Amygdala (tissue), 56 donors: ENCODE measurements around the gene MMD2.

ENCODE experiments used
- DNase-seq, 56 donors: peaks; one replicate each; lab custom pipeline; 2025; lab: John Stamatoyannopoulos, UW

MMD2 gene

GRCh38 chr7:4959893-4960292 lies 906 bp upstream of the MMD2 start:
- DNase-seq, result no peak

DNA sequence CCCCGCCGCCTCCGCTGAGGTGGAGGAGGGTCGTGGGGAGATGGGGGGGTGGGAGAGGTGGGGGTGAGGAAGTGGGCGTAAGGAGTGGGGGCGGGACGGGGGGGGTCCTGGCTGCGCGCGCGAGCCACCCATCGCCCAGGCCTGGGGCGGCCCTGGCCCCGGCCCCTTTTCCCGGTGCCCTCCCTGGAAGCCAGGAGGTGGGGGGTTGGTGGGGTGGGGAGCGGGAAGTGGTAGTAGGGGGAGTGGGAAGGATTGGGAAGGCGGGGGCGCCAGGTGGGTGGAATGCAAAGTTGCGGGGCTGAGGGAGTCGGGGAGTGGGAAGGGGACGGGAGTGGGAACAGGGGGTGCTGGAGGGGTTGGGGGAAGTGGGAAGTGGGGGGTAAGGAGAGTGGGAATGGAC lies 319 bp upstream of the MMD2 start:
- peak in 2 of 56 donors; percentile 20 to 49 for DNase-seq

GRCh38 chr7:4957847-4958476 lies 1.0 kb downstream of the MMD2 start:
- peak in 3 of 56 donors; percentile 9 to 45 (median 23) for DNase-seq

DNA sequence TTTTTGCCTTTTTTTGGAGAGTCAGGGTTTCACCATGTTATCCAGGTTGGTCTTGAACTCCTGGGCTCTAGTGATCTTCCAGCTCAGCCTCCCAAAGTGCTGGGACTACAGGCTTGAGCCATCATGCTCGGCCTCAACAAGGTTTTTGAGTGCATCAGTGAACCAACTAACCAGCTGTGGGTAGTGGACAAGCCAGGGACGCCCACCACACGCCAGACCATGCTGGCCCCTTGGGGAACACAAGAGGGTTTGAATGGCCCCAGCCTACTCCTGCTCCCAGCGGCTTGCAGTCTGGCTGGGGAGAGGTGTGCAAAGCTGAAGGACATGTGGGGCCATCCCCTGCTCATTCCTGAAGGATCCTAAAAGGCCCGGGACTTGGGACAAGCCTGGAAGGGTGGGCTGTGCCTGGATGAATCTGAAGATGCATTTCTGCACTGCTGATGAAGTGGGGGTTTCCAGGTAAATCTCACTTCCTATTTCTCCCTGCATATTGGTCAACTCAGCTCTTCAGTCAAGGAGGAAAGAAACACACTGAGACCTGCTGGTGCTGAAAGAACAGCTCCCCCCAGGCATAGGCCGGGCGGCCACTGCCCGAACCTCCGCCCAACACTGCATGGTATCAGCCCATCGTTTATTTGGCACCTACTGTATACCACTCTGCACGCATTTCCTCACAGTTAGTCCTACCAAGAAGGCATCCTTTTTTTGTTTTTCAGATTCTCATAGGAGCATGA lies 6.9 kb downstream of the MMD2 start:
- no peak for DNase-seq

GRCh38 chr7:4951304-4951703 lies 7.7 kb downstream of the MMD2 start:
- no peak for DNase-seq

DNA sequence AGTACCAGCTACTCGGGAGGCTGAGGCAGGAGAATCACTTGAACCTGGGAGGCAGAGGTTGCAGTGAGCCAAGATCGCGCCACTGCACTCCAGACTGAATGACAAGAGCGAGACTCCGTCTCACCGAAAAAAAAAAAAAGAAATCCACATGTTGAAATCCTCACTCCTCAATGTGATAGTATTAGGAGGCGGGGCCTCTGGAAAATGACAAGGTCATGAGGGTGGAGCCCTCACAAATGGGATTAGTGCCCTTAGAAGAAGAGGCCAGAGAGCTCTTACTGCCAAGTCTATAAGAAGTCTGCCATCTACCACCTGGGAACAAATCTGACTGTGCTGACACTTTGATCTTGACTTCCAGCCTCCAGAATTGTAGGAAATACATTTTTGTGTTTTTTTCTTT lies 10.6 kb downstream of the MMD2 start:
- no peak for DNase-seq

- DNase-seq, result no peak
Observed at GRCh38 chr7:4945949-4946348, 13.0 kb downstream of the MMD2 start.

GRCh38 chr7:4944939-4945338 lies 14.0 kb downstream of the MMD2 start:
- DNase-seq, result no peak

GRCh38 chr7:4943297-4943696 lies 15.7 kb downstream of the MMD2 start:
- DNase-seq, result no peak

DNA sequence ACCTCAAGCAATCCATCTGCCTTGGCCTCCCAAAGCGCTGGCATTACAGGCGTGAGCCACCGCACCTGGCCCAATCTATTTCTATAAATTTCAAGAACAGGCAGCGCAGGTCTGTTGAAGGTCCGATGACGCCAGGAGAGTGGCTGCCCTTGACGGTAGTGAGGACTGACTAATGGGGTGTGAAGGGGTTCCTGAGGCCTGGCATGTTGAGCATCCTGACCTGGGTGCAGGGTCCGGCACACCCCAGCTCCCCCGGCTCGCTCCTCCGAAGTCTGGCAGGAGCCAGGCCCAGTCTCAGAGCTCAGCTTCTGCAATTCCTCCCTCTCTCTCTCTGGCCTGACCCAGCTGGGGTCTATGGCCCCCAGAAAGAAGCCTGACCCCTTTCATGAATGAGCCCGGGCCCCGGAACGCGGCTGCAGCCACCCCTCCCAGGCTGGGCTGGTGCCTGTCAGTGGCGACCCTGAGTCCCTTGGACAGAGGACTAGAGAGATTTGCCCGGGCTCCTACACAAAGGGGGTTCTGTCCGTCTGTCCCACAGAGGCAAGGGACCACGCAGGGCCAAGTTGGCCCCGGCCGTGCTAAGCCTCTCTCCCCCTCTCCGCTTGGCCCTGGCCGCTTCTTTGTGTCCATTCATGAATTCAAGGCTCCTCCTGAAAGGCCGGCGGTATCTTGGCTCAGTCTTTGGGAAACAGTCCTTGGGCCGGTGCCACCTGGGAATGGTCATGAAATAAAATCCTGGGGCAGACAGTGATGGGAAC lies 18.8 kb downstream of the MMD2 start:
- DNase-seq, result peak in 53 of 56 donors; percentile 26 to 93 (median 75)

- peak in 7 of 56 donors; percentile 10 to 37 (median 16) for DNase-seq
Observed at GRCh38 chr7:4937411-4937810, 21.6 kb downstream of the MMD2 start.

- DNase-seq, result peak in 24 of 56 donors; percentile 3 to 69 (median 24)
Observed at GRCh38 chr7:4934419-4935025, 24.5 kb downstream of the MMD2 start.

DNA sequence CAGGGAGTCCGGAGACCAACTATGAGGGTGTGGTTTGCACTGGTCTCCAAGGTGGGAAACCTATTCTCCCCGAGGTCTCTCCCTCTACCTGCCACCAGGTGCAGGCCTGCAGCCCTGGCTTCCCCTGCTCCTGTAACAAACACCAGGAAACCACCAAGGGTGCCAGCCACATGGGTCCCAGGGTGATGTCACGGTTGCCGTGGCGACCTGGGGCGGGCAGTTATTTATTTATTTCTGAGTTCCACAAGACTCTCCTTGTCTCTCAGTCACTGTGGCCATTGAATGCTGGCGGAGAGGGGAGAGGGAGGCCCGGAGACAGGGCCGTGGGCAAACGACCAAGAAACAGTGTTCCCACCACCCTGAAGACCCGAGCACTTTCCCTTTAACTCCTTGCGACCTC lies 27.0 kb downstream of the MMD2 start:
- DNase-seq, result peak in 55 of 56 donors; percentile 29 to 94 (median 80)

DNA sequence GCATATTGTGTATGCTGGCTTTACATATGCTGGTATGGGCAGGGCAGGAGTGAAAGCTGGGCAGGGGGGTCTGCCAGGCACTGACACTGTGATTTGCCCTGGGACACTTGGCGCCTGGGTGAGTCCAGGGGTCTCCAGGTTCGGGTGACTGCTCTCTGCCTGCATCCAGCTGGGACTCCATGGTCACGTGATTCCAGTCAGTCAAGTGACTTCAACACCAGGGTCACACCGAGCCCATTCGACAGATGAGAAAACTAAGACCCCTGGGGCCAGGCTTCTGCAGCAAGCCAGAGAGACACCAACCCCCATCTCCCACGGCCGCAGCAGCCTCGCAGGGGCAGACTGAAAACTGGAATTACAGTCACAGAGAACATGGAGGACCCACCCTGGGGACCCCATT lies 30.0 kb downstream of the MMD2 start:
- DNase-seq, result no peak

DNA sequence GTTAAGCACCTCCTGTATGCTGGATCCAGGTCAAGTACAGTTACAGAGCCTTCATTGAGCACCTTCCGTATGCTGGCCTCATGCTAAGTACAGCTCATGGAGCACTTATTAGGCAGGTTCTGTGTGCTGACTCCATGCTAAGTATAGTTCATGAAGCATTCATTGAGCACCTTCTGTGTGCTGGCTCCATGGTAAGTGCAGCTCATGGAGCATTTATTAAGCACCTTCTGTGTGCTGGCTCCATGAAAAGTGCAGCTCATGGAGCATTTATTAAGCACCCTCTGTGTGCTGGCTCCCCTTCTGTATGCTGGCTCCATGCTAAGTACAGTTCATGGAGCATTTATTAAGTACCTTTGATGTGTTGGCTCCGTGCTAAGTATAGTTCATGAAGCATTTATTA lies 30.5 kb downstream of the MMD2 start:
- DNase-seq, result no peak

DNA sequence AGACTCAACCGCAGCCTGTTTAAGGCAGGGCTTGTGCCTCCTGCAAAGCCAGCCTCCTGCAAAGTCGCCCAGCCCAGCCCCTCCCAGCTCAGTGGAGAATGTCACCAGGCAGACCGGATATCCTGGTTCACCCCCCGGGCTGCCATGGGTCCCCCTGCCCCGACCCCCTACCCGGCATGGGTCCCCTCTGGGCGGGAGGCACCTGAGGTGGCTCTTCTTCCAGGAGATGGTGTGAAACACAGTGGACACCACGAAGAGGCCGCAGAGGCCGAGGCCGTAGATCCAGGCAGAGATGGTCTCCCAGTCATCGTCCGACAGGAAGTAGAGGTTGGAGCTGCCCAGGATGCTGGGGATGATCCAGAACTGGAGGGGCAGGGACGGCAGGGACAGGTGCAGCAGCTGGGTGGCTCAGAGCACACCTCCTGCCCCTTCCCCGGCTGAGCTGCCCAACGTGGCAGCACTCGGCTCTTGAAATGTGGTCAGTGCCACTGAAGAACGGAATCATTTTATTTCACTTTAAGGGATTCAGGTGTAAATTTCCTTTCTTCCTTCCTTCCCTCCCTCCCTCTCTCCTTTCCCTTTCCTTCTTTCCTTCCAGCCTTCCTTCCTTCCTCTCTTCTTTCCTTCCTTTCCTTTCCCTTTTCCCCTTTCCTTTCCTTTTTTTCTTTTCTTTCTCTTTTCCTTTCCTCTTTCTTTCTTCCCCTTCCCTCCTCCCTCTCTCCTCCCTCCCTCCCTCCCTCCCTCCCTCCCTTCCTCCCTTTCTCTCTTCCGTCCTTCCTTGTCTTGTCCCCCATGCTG lies 38.8 kb downstream of the MMD2 start:
- DNase-seq, result no peak

- DNase-seq, result no peak
Observed at GRCh38 chr7:4916113-4916512, 42.9 kb downstream of the MMD2 start.

DNA sequence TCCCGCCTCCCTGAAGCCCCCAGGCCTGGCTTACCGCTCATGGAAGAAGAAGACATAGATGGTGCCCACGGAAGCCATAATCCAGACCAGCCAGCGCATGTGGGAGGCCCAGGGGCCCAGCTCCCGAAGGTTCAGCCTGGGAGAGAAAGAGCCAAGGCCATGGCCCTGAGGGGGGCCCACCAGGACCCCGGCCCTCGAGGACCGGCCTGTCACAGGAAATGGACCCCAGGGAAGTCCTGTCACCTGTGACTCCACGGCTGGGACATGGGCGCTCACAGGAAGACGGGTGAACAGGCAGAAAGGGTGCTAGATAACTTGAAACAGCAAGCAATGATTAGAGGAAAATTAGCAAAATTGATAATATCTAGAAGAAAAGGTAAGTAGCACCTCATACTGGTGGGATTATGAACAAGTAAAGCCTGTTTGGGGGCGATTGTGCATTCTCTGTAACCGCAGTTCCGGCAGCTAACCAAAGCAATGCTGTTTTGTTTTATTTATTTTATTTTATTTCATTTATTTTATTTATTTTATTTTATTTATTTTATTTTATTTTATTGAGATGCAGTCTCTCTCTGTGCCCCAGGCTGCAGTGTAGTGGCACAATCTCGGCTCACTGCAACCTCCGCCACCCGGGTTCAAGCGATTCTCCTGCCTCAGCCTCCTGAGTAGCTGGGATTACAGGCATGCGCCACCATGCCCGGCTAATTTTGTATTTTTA lies 47.7 kb downstream of the MMD2 start:
- DNase-seq, result no peak

DNA sequence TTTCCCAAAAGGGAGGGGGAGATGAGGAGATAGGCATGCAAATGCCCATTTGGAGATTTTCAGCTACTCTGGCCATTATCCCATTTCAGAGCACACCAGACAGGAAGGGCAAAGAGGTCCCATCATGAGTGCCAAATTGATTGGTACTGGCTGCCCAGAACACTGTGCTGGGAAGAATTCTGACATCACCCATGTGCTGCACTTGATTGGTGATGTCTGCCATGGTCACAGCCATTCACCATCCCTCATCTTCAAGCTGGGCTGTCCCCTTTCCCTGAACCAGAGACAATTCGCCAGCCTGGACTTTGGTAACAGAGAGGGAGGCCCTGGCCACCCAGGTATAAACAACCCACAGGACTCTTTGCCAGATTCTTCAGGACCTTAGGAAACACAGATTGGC lies 52.3 kb downstream of the MMD2 start:
- no peak for DNase-seq

GRCh38 chr7:4905171-4905570 lies 53.8 kb downstream of the MMD2 start:
- no peak for DNase-seq
